Epithelial cell of proximal tubule (primary cell): ENCODE results near the gene SI. TPM values are rescaled to one million over a fixed set of nuclear protein-coding genes. Genes with fewer than 3 reads are reported as not detected.

Source experiments
- DNase-seq: peaks from one replicate; pipeline ENCODE4 v3.0.0-alpha.2; 2011; ENCODE audit warnings: low read depth
- H3K4me3 ChIP-seq: 2 replicates; pipeline ENCODE4 v1.5.1; 2011; ENCODE audit warnings: low read depth, mild to moderate bottlenecking, low read length
- total RNA-seq: library from RNA; depleted of rRNA; stranded (reverse); fragments of >200 nt; gene quantifications from 2 replicates; pipeline ENCODE4 v1.2.3, GENCODE V29; 2015
- TF ChIP-seq, protein P1 (sequence below): conservative IDR thresholded peaks from 2 replicates; pipeline ENCODE4 v1.5.1; 2012; ENCODE audit warnings: low read depth, mild to moderate bottlenecking, low read length

The SI gene
- total RNA-seq, 1 donor from 2014 or later = not detected

DNA sequence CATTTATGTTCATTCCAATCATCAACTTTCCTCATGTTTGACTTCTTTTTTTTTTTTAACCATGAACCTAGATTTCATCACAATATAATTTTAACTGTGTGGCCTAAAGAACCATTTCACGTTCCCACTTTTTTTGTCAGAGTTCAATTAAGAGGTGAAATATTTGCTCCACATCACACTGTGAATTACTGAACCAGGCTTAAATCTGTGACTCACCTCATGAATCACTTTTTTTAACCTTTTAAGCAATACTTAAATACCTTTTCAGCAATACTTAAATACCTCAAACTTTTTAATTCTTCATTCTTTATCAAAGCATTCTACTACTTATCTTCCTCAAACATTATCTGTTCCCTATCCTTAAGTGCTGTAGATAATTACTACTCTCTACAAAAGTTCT lies 137.6 kb downstream of the SI start:
- DNase-seq = peak; percentile 36
- TF ChIP-seq, protein P1, sequence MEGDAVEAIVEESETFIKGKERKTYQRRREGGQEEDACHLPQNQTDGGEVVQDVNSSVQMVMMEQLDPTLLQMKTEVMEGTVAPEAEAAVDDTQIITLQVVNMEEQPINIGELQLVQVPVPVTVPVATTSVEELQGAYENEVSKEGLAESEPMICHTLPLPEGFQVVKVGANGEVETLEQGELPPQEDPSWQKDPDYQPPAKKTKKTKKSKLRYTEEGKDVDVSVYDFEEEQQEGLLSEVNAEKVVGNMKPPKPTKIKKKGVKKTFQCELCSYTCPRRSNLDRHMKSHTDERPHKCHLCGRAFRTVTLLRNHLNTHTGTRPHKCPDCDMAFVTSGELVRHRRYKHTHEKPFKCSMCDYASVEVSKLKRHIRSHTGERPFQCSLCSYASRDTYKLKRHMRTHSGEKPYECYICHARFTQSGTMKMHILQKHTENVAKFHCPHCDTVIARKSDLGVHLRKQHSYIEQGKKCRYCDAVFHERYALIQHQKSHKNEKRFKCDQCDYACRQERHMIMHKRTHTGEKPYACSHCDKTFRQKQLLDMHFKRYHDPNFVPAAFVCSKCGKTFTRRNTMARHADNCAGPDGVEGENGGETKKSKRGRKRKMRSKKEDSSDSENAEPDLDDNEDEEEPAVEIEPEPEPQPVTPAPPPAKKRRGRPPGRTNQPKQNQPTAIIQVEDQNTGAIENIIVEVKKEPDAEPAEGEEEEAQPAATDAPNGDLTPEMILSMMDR = no peak

DNA sequence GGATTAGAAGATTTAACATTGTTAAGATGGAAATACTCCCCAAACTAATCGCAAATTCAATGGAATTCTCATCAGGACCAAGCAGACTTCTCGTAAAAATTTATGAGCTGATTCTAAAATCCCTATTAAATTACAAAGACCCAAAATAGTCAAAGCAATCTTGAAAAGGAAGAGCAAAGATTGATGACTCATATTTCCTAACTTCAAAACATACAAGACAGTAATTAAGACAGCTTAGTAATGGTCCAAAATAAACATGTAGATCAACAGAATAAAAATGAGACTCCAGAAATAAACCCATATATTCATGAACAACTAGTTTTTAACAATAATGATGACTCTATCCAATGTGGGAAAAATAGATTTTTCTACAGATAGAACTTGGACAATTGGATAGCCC lies 148.7 kb downstream of the SI start:
- TF ChIP-seq, protein P1 = no peak
- DNase-seq = no peak
- H3K4me3 ChIP-seq = no peak overlapping the region

More for the DNA sequence above, 137.6 kb downstream of the SI start:
- no peak overlapping the region for H3K4me3 ChIP-seq

Other genes starting within 250 kb of the SI start
- not detected in 2 replicates for gene SLITRK3, start 117.9 kb upstream of the SI start, total RNA-seq